Thoracic aorta (tissue), 2 donors: Measurements from ENCODE around the gene FOXO4. TPM values are rescaled to one million over a fixed set of nuclear protein-coding genes. Genes with fewer than 3 reads are reported as not detected.

Experiments
- ATAC-seq: fragments of 150-250 bp; one replicate; pipeline ENCODE4 v1.8.0; 2017; ENCODE audit warnings: low read depth; ENCODE audit not compliant: insufficient number of reproducible peaks, low FRiP score
- DNase-seq: peaks from one replicate; pipeline ENCODE4 v3.0.0-alpha.2; 2020; ENCODE audit warnings: low spot score
- H3K27ac ChIP-seq, 2 donors: fragments of 200-600 bp; sonication (generic); 1 replicate in 1 of 2; 2 replicates in 1 of 2; pipeline ENCODE4 v1.5.1; 2016; ENCODE audit warnings: mild to moderate bottlenecking in 2 of 2, moderate library complexity in 2 of 2
- H3K27me3 ChIP-seq: fragments of 200-600 bp; sonication (generic); replicated peaks from 2 replicates; pipeline ENCODE4 v1.6.0; 2016; ENCODE audit warnings: mild to moderate bottlenecking; ENCODE audit not compliant: insufficient read depth
- H3K36me3 ChIP-seq: fragments of 200-600 bp; sonication (generic); one replicate; pipeline ENCODE4 v1.5.1; 2016
- H3K4me1 ChIP-seq, 2 donors: fragments of 200-600 bp; sonication (generic); 1 replicate in 1 of 2; 2 replicates in 1 of 2; pipeline versions ENCODE4 v1.5.1 to v1.6.0; 2016; ENCODE audit warnings: low read depth in 2 of 2, mild to moderate bottlenecking in 1 of 2; ENCODE audit not compliant: control insufficient read depth in 1 of 2
- H3K4me3 ChIP-seq: fragments of 200-600 bp; sonication (generic); 2 replicates; pipeline ENCODE4 v1.5.1; 2016; ENCODE audit warnings: mild to moderate bottlenecking
- H3K9me3 ChIP-seq: fragments of 200-600 bp; sonication (generic); 2 replicates; pipeline ENCODE4 v1.5.1; 2016
- CTCF ChIP-seq: fragments of 200-600 bp; sonication (generic); IDR thresholded peaks from one replicate; pipeline ENCODE4 v1.5.1; 2019; ENCODE audit warnings: antibody characterized with exemption
- total RNA-seq, 2 donors: library from RNA; depleted of rRNA; stranded (reverse); fragments of >200 nt; gene quantifications; one replicate each; pipeline versions ENCODE4 v1.1.0 to v1.2.3, GENCODE V29; 2016

Gene FOXO4
- total RNA-seq, 2 donors from 2014 or later, result 10.9 to 19.2 TPM

GRCh38 chrX:71106427-71106826 lies 10.8 kb downstream of the FOXO4 start, which contains the start of gene CXorf65:
CXorf65 (minus strand) TSS chrX:71106740; CDS start chrX:71106556, 184 bp downstream.
- no peaks in the 10 kb centered on the region for H3K27me3 ChIP-seq
- no peak within 1 kb of the TSS for H3K4me3 ChIP-seq
- no peak for ATAC-seq
- H3K4me1 ChIP-seq, result no peaks in the 10 kb centered on the region
- TF ChIP-seq CTCF, result no peak
- DNase-seq, result no peak
- no peaks in the 10 kb centered on the region for H3K9me3 ChIP-seq
- no peak within 1 kb of the TSS for H3K27ac ChIP-seq
- no peaks in the 10 kb centered on the region for H3K36me3 ChIP-seq

- DNase-seq (no peak), ATAC-seq (no peak)
- no peak for TF ChIP-seq CTCF
- no peak overlapping the region for H3K4me3 ChIP-seq
- no peaks in the 10 kb centered on the region for H3K4me1 ChIP-seq
- H3K9me3 ChIP-seq, result no peaks in the 10 kb centered on the region
- no peaks in the 10 kb centered on the region for H3K36me3 ChIP-seq
- no peak overlapping the region for H3K27ac ChIP-seq
- no peaks in the 10 kb centered on the region for H3K27me3 ChIP-seq
Observed at GRCh38 chrX:71107245-71107644, 11.6 kb downstream of the FOXO4 start.

DNA sequence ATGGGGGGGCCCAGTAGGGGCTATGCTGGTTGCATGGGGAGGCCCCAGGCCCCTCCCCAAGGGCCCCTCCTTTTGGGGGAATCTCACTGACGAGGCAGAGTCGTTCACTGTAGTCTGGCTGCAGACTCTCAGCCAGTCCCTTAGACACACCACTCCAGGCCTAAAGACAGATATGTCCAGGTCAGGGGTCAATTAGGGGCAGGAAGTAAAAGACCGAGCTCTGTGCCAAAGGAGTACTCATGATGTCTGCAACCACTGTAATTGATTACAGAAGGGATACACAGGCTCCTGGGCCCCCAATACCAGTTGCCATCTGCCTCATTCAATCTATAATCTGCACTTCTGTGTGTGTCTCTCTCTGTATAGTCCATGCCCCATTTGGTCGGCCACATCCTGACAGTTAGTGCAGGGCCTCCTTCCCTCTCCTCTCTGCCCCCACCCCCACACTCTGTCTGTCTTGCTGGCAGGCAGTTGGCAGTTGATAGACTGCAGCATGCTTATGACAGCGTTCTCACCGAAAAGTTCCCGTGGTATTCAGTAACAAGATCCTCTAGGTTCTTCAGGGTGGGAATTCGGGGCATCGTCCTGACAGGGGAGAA lies 12.2 kb downstream of the FOXO4 start:
- Histone ChIP-seq H3K4me1 (no peaks in the 10 kb centered on the region), H3K27me3 (no peaks in the 10 kb centered on the region), H3K27ac (no peak overlapping the region), H3K9me3 (no peaks in the 10 kb centered on the region), H3K36me3 (no peaks in the 10 kb centered on the region), H3K4me3 (no peak overlapping the region)
- no peak for ATAC-seq
- TF ChIP-seq CTCF, result no peak
- no peak for DNase-seq

DNA sequence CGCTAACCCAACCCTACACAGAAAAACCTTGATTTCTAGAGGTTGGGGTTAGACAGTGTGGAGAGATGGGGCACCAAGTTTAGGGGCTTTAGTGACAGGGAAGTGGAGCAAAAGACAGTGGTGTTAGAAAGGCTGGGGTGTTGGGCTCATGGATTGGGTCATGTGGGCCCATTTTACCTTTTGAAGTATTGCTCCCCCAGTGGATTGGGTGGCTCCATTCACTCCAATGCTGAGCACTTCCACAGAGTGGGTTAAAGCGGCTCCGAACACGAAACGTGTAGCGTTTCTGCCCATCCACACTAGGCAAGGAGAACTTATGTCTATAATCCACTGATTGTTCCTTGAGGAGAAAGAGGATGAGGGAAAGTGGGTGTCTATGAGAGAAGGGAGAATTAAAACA lies 13.4 kb downstream of the FOXO4 start:
- ATAC-seq (no peak), DNase-seq (no peak)
- Histone ChIP-seq H3K36me3 (no peaks in the 10 kb centered on the region), H3K9me3 (no peaks in the 10 kb centered on the region), H3K27me3 (no peaks in the 10 kb centered on the region), H3K4me1 (no peaks in the 10 kb centered on the region), H3K4me3 (no peak overlapping the region), H3K27ac (no peak overlapping the region)
- TF ChIP-seq CTCF, result no peak

DNA sequence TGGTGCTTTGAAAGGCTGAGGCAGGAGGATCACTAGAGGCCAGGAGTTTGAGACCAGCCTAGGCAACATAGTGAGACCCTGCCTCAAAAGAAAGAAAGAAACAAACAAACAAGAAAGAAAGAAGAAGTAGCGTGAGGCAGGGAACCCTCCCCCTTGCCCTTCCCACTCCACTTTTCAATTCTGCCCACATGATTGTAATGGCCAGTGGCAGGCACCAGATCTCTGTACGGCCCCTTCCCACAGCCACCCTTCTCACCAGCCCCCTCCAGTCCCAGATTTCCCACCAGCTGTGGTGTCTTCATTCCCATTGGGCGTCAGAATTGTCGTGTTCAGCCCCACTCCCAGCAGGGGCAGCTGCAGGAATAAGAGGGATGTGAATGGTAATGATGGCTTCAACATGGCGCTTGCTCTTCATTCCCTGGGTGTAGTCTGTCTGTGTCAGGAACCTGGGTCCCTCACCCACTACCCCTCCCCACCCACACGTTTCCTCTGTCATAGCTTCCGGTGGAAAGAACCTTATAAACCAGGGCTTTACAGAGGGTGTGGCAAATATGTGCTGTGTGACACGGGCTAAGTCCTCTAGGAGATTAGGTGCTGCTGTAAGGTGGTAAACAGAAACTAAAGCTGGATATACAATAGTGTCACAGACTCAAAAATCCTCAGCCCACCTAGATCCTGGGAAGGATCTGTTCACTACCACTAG lies 15.6 kb downstream of the FOXO4 start, which contains the start of gene IL2RG:
TSS of gene IL2RG (minus strand) at position 437 of the 703 bp plus-strand sequence. CDS start at position 399, 38 bp downstream.
- no peaks in the 10 kb centered on the region for H3K27me3 ChIP-seq
- H3K4me3 ChIP-seq, result peak within 1 kb of the TSS; percentile 5
- ATAC-seq (no peak), DNase-seq (no peak)
- no peaks in the 10 kb centered on the region for H3K4me1 ChIP-seq
- no peak within 1 kb of the TSS for H3K27ac ChIP-seq
- H3K36me3 ChIP-seq, result no peaks in the 10 kb centered on the region
- H3K9me3 ChIP-seq, result no peaks in the 10 kb centered on the region
- no peak for TF ChIP-seq CTCF
